ENCODE data around the gene C10orf62. TPM values are rescaled to one million over a fixed set of nuclear protein-coding genes. Genes with fewer than 3 reads are reported as not detected.

The C10orf62 gene
- total and polyA plus RNA-seq, 2 experiments from 2014 or later = not detected

DNA sequence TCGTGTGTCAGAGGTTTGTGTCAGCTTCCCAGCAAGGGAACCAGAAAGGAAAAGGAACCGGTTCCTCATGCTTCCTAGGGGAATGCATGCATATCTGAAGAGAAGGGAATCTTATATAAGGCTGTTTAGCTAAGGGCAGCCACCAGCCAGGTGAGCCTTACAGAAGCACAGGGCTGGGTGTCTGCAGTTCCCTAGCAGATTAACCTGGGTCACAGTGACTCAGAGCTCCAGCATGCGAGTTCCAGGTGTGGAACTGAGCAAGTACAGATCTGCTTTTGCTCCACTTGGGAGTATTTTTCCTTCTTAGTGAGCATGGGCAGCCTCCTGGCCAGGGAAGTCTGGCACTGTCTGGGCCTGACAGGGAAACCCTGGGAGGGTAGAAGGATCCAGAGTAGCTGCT is 17.9 kb upstream of the C10orf62 start (continued):
- TF ChIP-seq CTCF (conservative IDR thresholded peaks at IDR 0.05; ENCODE audit: low read depth in 2 of 2) (no peak), ZNF114 (CRISPR knock-in tag; IDR thresholded peaks at IDR 0.05) (no peak), EZH2 (IDR thresholded peaks at IDR 0.05; ENCODE audit: low read depth, unreplicated experiment) (no peak), ZNF331 (CRISPR knock-in tag; IDR thresholded peaks at IDR 0.05; ENCODE audit: low read depth) (no peak)

GRCh38 chr10:97572214-97572989 is 17.1 kb upstream of the C10orf62 start, which contains the start of gene ANKRD2:
Gene ANKRD2, plus strand, starts transcription at chr10:97572779. Its CDS starts 10 bp downstream, at chr10:97572789.
- no peak within 1 kb of the TSS for H3K4me3 Mint-ChIP-seq
- peaks cover 2% of the 10 kb centered on the region; the same call in 1 of the 3 replicates for H3K36me3 Mint-ChIP-seq (ENCODE audit: low read depth)
- Histone ChIP-seq H2AFZ (no peak within 1 kb of the TSS), H3K27me3 (ENCODE audit: insufficient read depth) (no peaks in the 10 kb centered on the region), H3K4me3 (no peak within 1 kb of the TSS), H3K79me2 (replicated peaks; ENCODE audit: insufficient read depth) (no peaks in the 10 kb centered on the region), H3K4me1 (ENCODE audit: insufficient read depth) (no peaks in the 10 kb centered on the region; the same call in 1 of the 2 replicates), H3F3A (replicated peaks; ENCODE audit: low read depth) (no peaks in the 10 kb centered on the region), H3K9me2 (ENCODE audit: insufficient read depth) (no peaks in the 10 kb centered on the region), H3K27ac (ENCODE audit: low read depth) (peak within 1 kb of the TSS; percentile 85; the same call in 1 of the 2 replicates), H3K36me3 (ENCODE audit: insufficient read depth) (no peaks in the 10 kb centered on the region; the same call in 1 of the 2 replicates), H3K4me2 (no peak within 1 kb of the TSS), H4K20me1 (replicated peaks; ENCODE audit: insufficient read depth) (0 out of 2 replicates have a peak, but pooled peaks cover 3% of the 10 kb centered on the region)
- peaks cover 17% of the 10 kb centered on the region; the same call in 2 of the 3 replicates for H3K4me1 Mint-ChIP-seq
- H3K9me3 Mint-ChIP-seq = no peaks in the 10 kb centered on the region
- ATAC-seq (peak; percentile 94), DNase-seq (ENCODE audit: low spot score) (peak; percentile 92)
- H3K27me3 Mint-ChIP-seq (ENCODE audit: insufficient read depth, low read depth, poor library complexity) = peaks cover 6% of the 10 kb centered on the region
- TF ChIP-seq NANOG (IDR thresholded peaks at IDR 0.05; ENCODE audit: borderline replicate concordance) (no peak), CTCF (conservative IDR thresholded peaks at IDR 0.05; ENCODE audit: low read depth in 2 of 2) (peak; percentile 80 to 94)
- peak within 1 kb of the TSS; percentile 79; the same call in 1 of the 2 replicates for H3K27ac Mint-ChIP-seq

DNA sequence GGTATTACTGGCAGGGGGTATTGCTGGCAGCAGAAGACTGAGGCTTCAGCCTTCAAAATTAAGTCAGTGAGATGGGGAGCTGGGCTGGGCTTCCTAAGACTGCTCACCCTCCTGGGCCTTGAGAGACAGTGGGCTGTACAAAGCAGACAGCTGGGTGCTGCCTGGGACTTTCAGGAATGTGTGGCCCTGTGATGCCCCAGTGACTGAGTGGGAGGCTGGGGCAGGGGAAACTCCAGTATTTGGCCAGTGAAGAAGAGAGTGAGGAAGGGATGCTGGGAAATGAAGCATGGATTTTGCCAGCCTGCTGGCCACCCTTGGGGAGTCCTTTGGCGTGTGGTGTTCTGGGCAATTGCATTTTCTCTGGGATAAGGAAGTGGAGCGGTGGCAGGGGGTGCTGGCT is 16.5 kb upstream of the C10orf62 start:
- ATAC-seq = no peak
- Histone ChIP-seq H3K4me2 (no peak overlapping the region), H3K27me3 (ENCODE audit: insufficient read depth) (no peaks in the 10 kb centered on the region), H3K9me2 (ENCODE audit: insufficient read depth) (no peaks in the 10 kb centered on the region), H2AFZ (no peak overlapping the region), H3K79me2 (replicated peaks; ENCODE audit: insufficient read depth) (no peaks in the 10 kb centered on the region), H4K20me1 (replicated peaks; ENCODE audit: insufficient read depth) (0 out of 2 replicates have a peak, but pooled peaks cover 3% of the 10 kb centered on the region), H3K27ac (ENCODE audit: low read depth) (no peak overlapping the region), H3K4me3 (no peak overlapping the region), H3K4me1 (ENCODE audit: insufficient read depth) (no peaks in the 10 kb centered on the region; the same call in 1 of the 2 replicates), H3K36me3 (ENCODE audit: insufficient read depth) (no peaks in the 10 kb centered on the region; the same call in 1 of the 2 replicates), H3F3A (replicated peaks; ENCODE audit: low read depth) (no peaks in the 10 kb centered on the region)
- H3K36me3 Mint-ChIP-seq (ENCODE audit: low read depth) = peaks cover 2% of the 10 kb centered on the region; the same call in 1 of the 3 replicates
- peaks cover 6% of the 10 kb centered on the region for H3K27me3 Mint-ChIP-seq (ENCODE audit: insufficient read depth, low read depth, poor library complexity)
- TF ChIP-seq ZNF331 (CRISPR knock-in tag; IDR thresholded peaks at IDR 0.05; ENCODE audit: low read depth) (no peak), POLR2AphosphoS5 (IDR thresholded peaks at IDR 0.05; ENCODE audit: low read depth) (no peak)
- no peaks in the 10 kb centered on the region for H3K9me3 Mint-ChIP-seq
- no peak overlapping the region for H3K4me3 Mint-ChIP-seq
- peak overlapping the region; percentile 79; the same call in 1 of the 2 replicates for H3K27ac Mint-ChIP-seq
- no peak for DNase-seq (ENCODE audit: low spot score)
- peaks cover 17% of the 10 kb centered on the region; the same call in 2 of the 3 replicates for H3K4me1 Mint-ChIP-seq
